HG02973 (cell line): ENCODE data around the gene KIF5C.

Source experiments
- ATAC-seq: cut with Tn5 transposase; IDR thresholded peaks from one replicate; pipeline ENCODE4 v1.9.1; 2021; ENCODE audit warnings: moderate library complexity; ENCODE audit not compliant: unreplicated experiment

The KIF5C gene

DNA sequence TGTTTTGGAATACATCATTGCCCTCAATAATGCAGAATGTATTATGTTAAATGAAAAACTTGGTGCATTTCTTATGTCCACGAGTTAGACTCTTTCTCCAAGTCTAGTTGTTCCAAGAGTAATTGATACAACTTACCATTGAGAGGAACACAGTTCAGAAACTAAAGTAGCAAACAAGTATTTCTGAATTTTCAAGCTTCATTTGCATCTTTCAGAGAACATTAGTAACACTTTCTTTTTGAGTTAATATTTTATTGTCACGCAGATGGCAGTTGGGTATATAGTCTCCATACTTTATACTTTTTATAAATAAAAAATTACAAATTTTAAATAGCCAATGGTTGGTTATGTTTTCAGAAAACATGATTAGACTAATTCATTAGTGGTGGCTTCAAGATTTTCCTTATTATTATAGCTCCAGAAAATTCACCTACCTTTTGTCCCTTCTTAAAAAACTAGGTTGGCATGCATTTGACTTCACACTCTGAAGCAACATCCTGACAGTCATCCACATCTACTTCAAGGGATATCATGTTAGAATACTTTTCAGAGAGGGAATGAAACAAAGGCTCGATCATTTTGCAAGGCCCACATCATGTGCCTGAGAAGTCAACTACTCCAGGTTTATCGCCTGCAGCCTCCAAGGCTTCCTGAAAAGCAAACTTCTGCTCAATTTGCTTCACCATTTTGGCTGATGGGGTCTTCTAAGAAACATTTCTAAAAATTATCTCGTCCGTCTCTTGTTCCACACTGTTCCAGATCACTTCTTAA, 193.4 kb downstream of the KIF5C start:
- no peak for ATAC-seq

- ATAC-seq: no peak
These were observed 194.2 kb downstream of the KIF5C start for GRCh38 chr2:149068996-149069888.

GRCh38 chr2:149070681-149071320, 195.8 kb downstream of the KIF5C start:
- no peak for ATAC-seq

DNA sequence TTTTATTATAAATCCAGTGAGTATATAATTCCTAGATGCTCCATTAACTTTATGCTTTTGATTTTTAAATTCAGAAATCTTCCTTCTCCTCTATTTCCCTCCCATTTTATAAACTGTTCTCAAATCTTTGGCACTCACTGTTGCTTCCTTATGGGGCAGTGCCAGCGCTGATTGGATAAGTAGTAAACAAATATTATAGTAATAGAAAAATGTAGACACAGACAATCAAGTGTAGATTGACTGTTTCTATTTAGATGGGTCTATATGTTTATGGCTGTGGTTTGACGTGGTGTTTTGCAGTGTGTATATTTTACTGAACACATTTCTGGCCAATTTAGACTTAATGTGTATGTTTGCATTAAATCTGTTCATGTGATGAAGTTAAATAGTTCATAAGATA, 200.1 kb downstream of the KIF5C start:
- no peak for ATAC-seq

GRCh38 chr2:149075853-149076252, 200.8 kb downstream of the KIF5C start:
- ATAC-seq: no peak
